Panc1 (cell line): ENCODE results near the gene P4HTM. TPM values are rescaled to one million over a fixed set of nuclear protein-coding genes. Genes with fewer than 3 reads are reported as not detected.

Source experiments
- ATAC-seq: fragments of 200-7000 bp; cut with Tn5 transposase; 2 replicates; pipeline ENCODE4 v1.9.1; 2020; ENCODE audit warnings: mild to moderate bottlenecking, moderate library complexity
- BruUV-seq: library from RNA; stranded (reverse); fragments of 400-500 nt; replicated peaks from 2 replicates; lab custom pipeline; 2021; lab: Mats Ljungman, UMichigan
- CTCF ChIA-PET: fragments of 300-600 bp; sonication (Branson Sonifier 250); formaldehyde crosslinking; loops from one replicate; lab custom pipeline; 2022; ENCODE audit warnings: antibody characterized with exemption; lab: Charles Lee
- POLR2A ChIA-PET: fragments of 300-600 bp; sonication (Branson Sonifier 250); formaldehyde crosslinking; loops from one replicate; lab custom pipeline; 2022; ENCODE audit warnings: antibody characterized with exemption; lab: Charles Lee
- DNase-seq: peaks from one replicate; pipeline ENCODE4 v3.0.0-alpha.2; 2010; ENCODE audit warnings: low read depth, low spot score
- H3K27ac ChIP-seq: 2 replicates; pipeline ENCODE4 v1.5.1; 2011; ENCODE audit warnings: mild to moderate bottlenecking, low read length, inconsistent platforms
- H3K27me3 ChIP-seq: fragments of 200-500 bp; sonication (Bioruptor generic); 2 replicates; pipeline ENCODE4 v1.6.0; 2014; ENCODE audit warnings: low read length, inconsistent platforms; ENCODE audit not compliant: control insufficient read depth, insufficient read depth
- H3K36me3 ChIP-seq: fragments of 200-500 bp; sonication (Bioruptor generic); 2 replicates; pipeline ENCODE4 v1.5.1; 2014; ENCODE audit warnings: inconsistent platforms, mild to moderate bottlenecking, low read length, moderate library complexity; ENCODE audit not compliant: control insufficient read depth, insufficient read depth
- H3K4me1 ChIP-seq: 2 replicates; pipeline ENCODE4 v1.5.1; 2011; ENCODE audit warnings: inconsistent platforms, mild to moderate bottlenecking, low read length, moderate library complexity; ENCODE audit not compliant: control insufficient read depth, insufficient read depth
- H3K4me3 ChIP-seq, 2 experiments: 2 replicates each; pipeline ENCODE4 v1.5.1; 2011 to 2012; ENCODE audit warnings: low read depth in 2 of 2, low read length in 2 of 2, mild to moderate bottlenecking in 2 of 2, inconsistent platforms in 1 of 2, moderate library complexity in 1 of 2
- H3K9me3 ChIP-seq: fragments of 200-500 bp; sonication (Bioruptor generic); 2 replicates; pipeline ENCODE4 v1.5.1; 2014; ENCODE audit warnings: low read depth, mild to moderate bottlenecking, inconsistent platforms, low read length, moderate library complexity; ENCODE audit not compliant: control insufficient read depth, insufficient read depth
- POLR2AphosphoS5 ChIP-seq: IDR thresholded peaks from 2 replicates; pipeline ENCODE4 v1.6.1; 2012; ENCODE audit warnings: mild to moderate bottlenecking, low read depth, low read length, moderate library complexity
- SIN3A ChIP-seq: IDR thresholded peaks from 2 replicates; pipeline ENCODE4 v1.6.1; 2012; ENCODE audit warnings: low read depth, mild to moderate bottlenecking, low read length, moderate library complexity, borderline replicate concordance; ENCODE audit not compliant: insufficient read depth
- TCF7L2 ChIP-seq: IDR thresholded peaks from 2 replicates; pipeline ENCODE4 v1.6.1; 2011; ENCODE audit warnings: mild to moderate bottlenecking, low read depth, low read length, inconsistent platforms
- in situ Hi-C: cut with HindIII; loops from 2 replicates; pipeline ENCODE4 v1.10.0; 2016; ENCODE audit warnings: low sequenced_read_pairs, low pct_unique_long_range_greater_than_20kb
- intact Hi-C: fragments of 100-400 bp; cut with micrococcal nuclease; formaldehyde crosslinking; loops from one replicate; pipeline ENCODE4 v1.10.0; 2022; ENCODE audit not compliant: unreplicated experiment
- total RNA-seq: library from RNA; stranded (reverse); gene quantifications from one replicate; pipeline ENCODE4 v1.2.1, GENCODE V29; 2021; ENCODE audit not compliant: unreplicated experiment
- TF ChIP-seq, protein P1 (sequence below): fragments of 450-650 bp; IDR thresholded peaks from 2 replicates; pipeline ENCODE4 v1.5.1; 2017; ENCODE audit warnings: mild to moderate bottlenecking
- TF ChIP-seq, protein P2 (sequence below), 2 experiments: IDR thresholded peaks; 2 replicates each; pipeline ENCODE4 v1.6.1; 2011 to 2012; ENCODE audit warnings: low read depth in 2 of 2, control low read depth in 1 of 2, low read length in 1 of 2, mild to moderate bottlenecking in 1 of 2, moderate library complexity in 1 of 2; ENCODE audit not compliant: insufficient read depth in 1 of 2

The P4HTM gene
- total RNA-seq, 1 experiment from 2014 or later: 28.3 TPM

DNA sequence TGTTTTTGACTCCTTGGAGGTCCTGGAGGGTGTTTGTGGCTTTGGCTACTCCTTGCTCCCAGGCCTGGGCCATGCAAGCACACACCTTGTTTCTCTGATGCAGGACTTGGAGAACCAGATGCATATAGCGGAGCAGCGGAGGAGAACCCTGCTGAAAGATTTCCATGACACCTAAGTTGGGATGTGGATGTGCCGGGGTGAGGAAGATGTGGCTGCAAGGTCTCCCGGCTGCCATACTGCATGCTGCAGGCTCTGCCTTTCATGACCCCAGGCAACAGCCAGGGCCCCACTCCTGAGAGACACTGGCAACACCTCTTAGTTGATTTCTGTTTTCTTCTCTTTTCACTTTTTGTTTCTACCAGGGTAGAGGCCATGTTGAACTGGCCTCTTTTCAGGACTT, 6.9 kb upstream of the P4HTM start:
- Histone ChIP-seq H3K4me1 (no peaks in the 10 kb centered on the region), H3K4me3 (no peak overlapping the region), H3K9me3 (no peaks in the 10 kb centered on the region), H3K27ac (no peak overlapping the region), H3K36me3 (peaks cover 8% of the 10 kb centered on the region), H3K27me3 (no peaks in the 10 kb centered on the region)
- no TSS peak for BruUV-seq
- intact Hi-C loops (no loop called here), in situ Hi-C loops (no loop called here)
- ATAC-seq (no peak), DNase-seq (no peak)
- TF ChIP-seq SIN3A (no peak), POLR2AphosphoS5 (no peak), TCF7L2 (no peak)
- TF ChIP-seq, protein P1, sequence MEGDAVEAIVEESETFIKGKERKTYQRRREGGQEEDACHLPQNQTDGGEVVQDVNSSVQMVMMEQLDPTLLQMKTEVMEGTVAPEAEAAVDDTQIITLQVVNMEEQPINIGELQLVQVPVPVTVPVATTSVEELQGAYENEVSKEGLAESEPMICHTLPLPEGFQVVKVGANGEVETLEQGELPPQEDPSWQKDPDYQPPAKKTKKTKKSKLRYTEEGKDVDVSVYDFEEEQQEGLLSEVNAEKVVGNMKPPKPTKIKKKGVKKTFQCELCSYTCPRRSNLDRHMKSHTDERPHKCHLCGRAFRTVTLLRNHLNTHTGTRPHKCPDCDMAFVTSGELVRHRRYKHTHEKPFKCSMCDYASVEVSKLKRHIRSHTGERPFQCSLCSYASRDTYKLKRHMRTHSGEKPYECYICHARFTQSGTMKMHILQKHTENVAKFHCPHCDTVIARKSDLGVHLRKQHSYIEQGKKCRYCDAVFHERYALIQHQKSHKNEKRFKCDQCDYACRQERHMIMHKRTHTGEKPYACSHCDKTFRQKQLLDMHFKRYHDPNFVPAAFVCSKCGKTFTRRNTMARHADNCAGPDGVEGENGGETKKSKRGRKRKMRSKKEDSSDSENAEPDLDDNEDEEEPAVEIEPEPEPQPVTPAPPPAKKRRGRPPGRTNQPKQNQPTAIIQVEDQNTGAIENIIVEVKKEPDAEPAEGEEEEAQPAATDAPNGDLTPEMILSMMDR: no peak
- TF ChIP-seq, protein P2, sequence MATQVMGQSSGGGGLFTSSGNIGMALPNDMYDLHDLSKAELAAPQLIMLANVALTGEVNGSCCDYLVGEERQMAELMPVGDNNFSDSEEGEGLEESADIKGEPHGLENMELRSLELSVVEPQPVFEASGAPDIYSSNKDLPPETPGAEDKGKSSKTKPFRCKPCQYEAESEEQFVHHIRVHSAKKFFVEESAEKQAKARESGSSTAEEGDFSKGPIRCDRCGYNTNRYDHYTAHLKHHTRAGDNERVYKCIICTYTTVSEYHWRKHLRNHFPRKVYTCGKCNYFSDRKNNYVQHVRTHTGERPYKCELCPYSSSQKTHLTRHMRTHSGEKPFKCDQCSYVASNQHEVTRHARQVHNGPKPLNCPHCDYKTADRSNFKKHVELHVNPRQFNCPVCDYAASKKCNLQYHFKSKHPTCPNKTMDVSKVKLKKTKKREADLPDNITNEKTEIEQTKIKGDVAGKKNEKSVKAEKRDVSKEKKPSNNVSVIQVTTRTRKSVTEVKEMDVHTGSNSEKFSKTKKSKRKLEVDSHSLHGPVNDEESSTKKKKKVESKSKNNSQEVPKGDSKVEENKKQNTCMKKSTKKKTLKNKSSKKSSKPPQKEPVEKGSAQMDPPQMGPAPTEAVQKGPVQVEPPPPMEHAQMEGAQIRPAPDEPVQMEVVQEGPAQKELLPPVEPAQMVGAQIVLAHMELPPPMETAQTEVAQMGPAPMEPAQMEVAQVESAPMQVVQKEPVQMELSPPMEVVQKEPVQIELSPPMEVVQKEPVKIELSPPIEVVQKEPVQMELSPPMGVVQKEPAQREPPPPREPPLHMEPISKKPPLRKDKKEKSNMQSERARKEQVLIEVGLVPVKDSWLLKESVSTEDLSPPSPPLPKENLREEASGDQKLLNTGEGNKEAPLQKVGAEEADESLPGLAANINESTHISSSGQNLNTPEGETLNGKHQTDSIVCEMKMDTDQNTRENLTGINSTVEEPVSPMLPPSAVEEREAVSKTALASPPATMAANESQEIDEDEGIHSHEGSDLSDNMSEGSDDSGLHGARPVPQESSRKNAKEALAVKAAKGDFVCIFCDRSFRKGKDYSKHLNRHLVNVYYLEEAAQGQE (IDR thresholded peaks at IDR 0.05; ENCODE audit: insufficient read depth in 1 of 2, low read depth in 2 of 2, low read length in 1 of 2): no peak
- ChIA-PET POLR2A (no interaction called here), CTCF (no interaction called here)

DNA sequence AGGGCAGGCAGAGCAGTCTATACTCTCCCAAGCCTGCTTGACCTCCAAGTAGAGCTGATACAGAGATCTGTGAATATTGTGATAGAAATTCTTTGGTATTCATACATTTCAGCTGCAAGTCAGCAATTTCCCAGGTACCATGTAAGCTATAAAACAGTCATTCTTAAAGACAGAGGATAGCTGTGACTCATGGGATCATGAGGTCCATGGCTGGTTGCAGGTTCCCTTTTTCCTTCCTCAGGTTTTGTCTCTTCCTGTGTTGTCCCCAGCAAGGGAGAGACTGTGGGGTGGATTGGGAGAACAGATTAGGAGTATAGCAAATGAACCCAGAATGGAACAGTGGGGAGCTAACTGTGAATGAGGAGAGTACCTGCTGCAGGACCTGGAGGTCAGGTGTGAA, 5.4 kb upstream of the P4HTM start:
- Histone ChIP-seq H3K4me1 (peaks cover 7% of the 10 kb centered on the region), H3K27me3 (no peaks in the 10 kb centered on the region), H3K27ac (no peak overlapping the region), H3K9me3 (no peaks in the 10 kb centered on the region), H3K36me3 (peaks cover 8% of the 10 kb centered on the region), H3K4me3 (no peak overlapping the region)
- in situ Hi-C loops: no loop called here
- CTCF ChIA-PET: no interaction called here
- POLR2A ChIA-PET: no interaction called here
- ATAC-seq (no peak), DNase-seq (no peak)
- BruUV-seq: no TSS peak
- intact Hi-C loops: no loop called here
- no peak for TF ChIP-seq TCF7L2
- TF ChIP-seq, protein P1: no peak
- no peak for TF ChIP-seq POLR2AphosphoS5
- TF ChIP-seq, protein P2 (IDR thresholded peaks at IDR 0.05; ENCODE audit: insufficient read depth in 1 of 2, low read depth in 2 of 2, low read length in 1 of 2): no peak
- no peak for TF ChIP-seq SIN3A
